ENCODE data around the gene OR4D2. TPM values are rescaled to one million over a fixed set of nuclear protein-coding genes. Genes with fewer than 3 reads are reported as not detected.

The OR4D2 gene
- total RNA-seq, 1 donor from 2014 or later = not detected

DNA sequence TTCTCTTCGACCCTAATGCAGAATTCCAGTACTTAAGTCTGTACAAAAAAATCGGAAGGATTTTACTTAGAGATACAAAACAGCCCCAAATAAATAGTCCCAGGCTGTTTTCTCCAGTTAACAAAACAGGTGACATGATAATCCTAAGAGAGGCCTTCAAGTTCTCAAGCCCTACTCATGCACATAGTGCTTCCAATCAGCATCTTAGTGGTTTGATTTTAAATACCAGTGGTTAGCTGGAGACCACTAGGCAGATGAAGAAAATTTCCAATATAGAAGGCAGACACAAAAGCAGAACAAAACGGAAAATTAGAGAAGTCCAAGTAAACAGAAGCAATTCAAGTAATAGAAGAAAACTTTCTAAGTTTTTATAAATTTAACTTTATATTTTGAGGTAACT lies 5.2 kb upstream of the OR4D2 start:
- TF ChIP-seq, protein P1, sequence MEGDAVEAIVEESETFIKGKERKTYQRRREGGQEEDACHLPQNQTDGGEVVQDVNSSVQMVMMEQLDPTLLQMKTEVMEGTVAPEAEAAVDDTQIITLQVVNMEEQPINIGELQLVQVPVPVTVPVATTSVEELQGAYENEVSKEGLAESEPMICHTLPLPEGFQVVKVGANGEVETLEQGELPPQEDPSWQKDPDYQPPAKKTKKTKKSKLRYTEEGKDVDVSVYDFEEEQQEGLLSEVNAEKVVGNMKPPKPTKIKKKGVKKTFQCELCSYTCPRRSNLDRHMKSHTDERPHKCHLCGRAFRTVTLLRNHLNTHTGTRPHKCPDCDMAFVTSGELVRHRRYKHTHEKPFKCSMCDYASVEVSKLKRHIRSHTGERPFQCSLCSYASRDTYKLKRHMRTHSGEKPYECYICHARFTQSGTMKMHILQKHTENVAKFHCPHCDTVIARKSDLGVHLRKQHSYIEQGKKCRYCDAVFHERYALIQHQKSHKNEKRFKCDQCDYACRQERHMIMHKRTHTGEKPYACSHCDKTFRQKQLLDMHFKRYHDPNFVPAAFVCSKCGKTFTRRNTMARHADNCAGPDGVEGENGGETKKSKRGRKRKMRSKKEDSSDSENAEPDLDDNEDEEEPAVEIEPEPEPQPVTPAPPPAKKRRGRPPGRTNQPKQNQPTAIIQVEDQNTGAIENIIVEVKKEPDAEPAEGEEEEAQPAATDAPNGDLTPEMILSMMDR (IDR thresholded peaks at IDR 0.05; ENCODE audit: insufficient read depth, low read length, poor library complexity, severe bottlenecking) = no peak
- H3K27me3 ChIP-seq (ENCODE audit: control insufficient read depth, insufficient read depth, low read length) = peaks cover 20% of the 10 kb centered on the region
- H3K36me3 ChIP-seq (ENCODE audit: control insufficient read depth, insufficient read depth, low read length) = no peaks in the 10 kb centered on the region
- DNase-seq (ENCODE audit: low read depth) = no peak
- no peak overlapping the region for H3K4me3 ChIP-seq (ENCODE audit: low read depth, low read length)

DNA sequence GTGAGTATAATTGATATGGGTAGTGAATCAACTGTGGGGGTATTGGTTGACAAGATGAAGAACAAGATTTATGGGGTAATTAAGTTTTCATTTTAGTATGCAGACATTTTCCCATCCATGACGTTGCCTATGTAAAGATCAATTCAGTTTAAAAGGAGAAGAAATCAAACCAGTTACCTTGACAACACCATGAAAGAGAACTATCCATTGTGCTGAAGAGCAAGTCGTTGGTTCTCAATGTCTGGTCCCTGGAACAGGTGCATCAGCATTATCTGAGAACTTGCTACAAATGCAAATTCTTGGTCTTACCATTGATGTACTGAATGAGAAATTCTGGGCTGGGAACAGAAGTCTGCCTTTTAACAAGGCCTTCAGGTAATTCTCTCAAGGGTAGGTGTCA lies 801 bp upstream of the OR4D2 start:
- TF ChIP-seq, protein P1 (IDR thresholded peaks at IDR 0.05; ENCODE audit: insufficient read depth, low read length, poor library complexity, severe bottlenecking) = no peak
- no peak for DNase-seq (ENCODE audit: low read depth)
- Histone ChIP-seq H3K4me3 (ENCODE audit: low read depth, low read length) (no peak overlapping the region), H3K27me3 (ENCODE audit: control insufficient read depth, insufficient read depth, low read length) (no peaks in the 10 kb centered on the region), H3K36me3 (ENCODE audit: control insufficient read depth, insufficient read depth, low read length) (no peaks in the 10 kb centered on the region)

DNA sequence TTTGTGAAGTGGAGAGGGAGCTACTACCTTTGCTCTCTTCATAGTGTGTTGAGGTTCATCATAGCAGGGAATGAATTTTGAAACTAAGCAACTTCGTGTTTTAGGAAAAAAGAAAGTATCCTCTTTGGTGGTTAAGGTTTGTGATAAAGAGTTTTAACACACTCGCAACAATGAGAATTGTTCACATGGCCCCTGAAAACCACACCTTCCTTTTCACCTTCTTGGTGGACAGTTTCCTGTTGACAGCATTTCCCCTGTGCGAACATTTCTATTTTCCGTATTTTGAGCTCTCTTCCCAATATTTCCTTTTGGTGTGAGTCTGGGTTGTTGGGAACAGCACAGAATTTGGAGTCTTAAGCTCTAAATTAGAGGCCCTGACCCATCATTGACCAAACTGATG lies 3.8 kb downstream of the OR4D2 start:
- Histone ChIP-seq H3K4me3 (ENCODE audit: low read depth, low read length) (no peak overlapping the region), H3K27me3 (ENCODE audit: control insufficient read depth, insufficient read depth, low read length) (no peaks in the 10 kb centered on the region)
- TF ChIP-seq, protein P1 (IDR thresholded peaks at IDR 0.05; ENCODE audit: insufficient read depth, low read length, poor library complexity, severe bottlenecking) = no peak

DNA sequence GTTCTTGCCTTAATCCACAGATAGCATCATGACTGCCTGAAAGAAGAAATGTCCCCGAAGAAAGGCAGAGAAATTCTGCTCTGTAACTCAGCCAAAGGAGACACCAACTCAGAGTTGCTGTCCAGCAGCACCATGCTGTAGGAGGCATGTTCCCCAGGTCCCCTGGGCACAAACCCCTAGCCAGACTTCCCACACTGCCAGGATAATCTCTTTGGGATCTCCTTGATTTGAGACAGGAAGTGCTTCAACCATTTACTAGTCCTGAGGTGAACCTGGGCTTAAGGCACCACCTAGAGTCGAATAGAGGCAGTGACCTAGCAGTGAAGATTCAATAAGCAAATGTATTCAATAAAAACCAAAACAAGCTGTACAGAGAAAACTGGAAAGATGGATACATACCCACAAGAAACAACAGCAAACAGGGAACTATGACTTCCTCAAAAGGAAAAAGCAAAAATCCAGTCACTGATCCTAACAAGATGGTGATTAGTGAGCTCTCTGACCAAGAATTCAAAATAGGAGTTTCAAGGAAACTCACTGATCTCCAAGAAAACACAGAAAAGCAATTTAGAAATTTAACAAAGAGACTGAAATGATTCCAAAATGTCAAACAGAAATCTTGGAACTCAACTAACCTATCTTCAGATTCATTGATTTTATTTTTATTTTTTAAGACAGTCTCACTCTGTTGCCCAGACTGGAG lies 5.7 kb downstream of the OR4D2 start:
- TF ChIP-seq, protein P1 (IDR thresholded peaks at IDR 0.05; ENCODE audit: insufficient read depth, low read length, poor library complexity, severe bottlenecking) = peak; percentile 37
- no peak for DNase-seq (ENCODE audit: low read depth)
- no peaks in the 10 kb centered on the region for H3K27me3 ChIP-seq (ENCODE audit: control insufficient read depth, insufficient read depth, low read length)
- H3K4me3 ChIP-seq (ENCODE audit: low read depth, low read length) = no peak overlapping the region
- H3K36me3 ChIP-seq (ENCODE audit: control insufficient read depth, insufficient read depth, low read length) = no peaks in the 10 kb centered on the region

More for the DNA sequence above, 3.8 kb downstream of the OR4D2 start:
- DNase-seq (ENCODE audit: low read depth) = no peak
- H3K36me3 ChIP-seq (ENCODE audit: control insufficient read depth, insufficient read depth, low read length) = no peaks in the 10 kb centered on the region

DNA sequence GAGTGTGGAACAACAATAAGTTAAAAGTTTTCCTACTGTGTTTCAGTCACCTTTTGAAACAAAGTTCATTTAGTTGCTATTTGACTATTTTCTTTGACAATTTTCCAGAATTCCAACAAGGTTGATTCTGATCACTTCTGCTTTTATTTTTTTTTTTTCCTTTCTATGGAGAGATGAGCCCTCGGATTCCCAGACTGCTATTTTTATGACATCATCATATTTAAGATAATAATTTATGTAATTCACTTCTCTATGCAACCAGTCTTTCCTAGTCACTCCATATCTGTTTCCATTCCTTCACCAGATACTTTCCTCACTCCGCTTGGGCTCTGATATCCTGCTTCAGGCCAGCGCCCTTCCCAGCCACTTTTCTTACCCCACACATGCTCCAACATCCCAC lies 8.1 kb downstream of the OR4D2 start:
- Histone ChIP-seq H3K4me3 (ENCODE audit: low read depth, low read length) (no peak overlapping the region), H3K27me3 (ENCODE audit: control insufficient read depth, insufficient read depth, low read length) (no peaks in the 10 kb centered on the region), H3K36me3 (ENCODE audit: control insufficient read depth, insufficient read depth, low read length) (no peaks in the 10 kb centered on the region)
- TF ChIP-seq, protein P1 (IDR thresholded peaks at IDR 0.05; ENCODE audit: insufficient read depth, low read length, poor library complexity, severe bottlenecking) = no peak
- no peak for DNase-seq (ENCODE audit: low read depth)

DNA sequence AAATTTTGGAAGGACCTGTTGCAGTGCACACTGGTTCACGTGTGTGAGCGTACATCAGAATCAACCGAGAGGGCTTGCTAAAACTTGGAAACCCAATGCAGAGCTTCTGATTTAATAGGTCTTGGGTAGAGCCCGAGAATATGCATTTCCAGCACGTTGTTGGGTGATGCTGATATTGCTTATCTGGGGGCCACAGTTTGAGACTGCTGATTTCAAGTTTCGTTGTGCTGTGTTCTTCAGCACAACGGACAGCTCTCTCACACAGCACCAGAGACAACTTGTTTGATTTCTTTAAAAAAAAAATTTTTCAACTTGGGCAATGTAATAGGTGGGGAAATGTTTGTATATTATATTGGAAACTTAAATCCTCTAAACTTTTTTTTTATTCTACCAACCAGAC lies 9.4 kb downstream of the OR4D2 start:
- no peak for DNase-seq (ENCODE audit: low read depth)
- TF ChIP-seq, protein P1 (IDR thresholded peaks at IDR 0.05; ENCODE audit: insufficient read depth, low read length, poor library complexity, severe bottlenecking) = no peak
- Histone ChIP-seq H3K27me3 (ENCODE audit: control insufficient read depth, insufficient read depth, low read length) (no peaks in the 10 kb centered on the region), H3K36me3 (ENCODE audit: control insufficient read depth, insufficient read depth, low read length) (no peaks in the 10 kb centered on the region), H3K4me3 (ENCODE audit: low read depth, low read length) (no peak overlapping the region)

All from kidney epithelial cell (primary cell).